Fibroblast of peridontal ligament (primary cell): ENCODE data around the gene SGMS1.
"Not testable (repeated sequence)": the region's sequence is repeated elsewhere in the genome, so short reads cannot be mapped to it uniquely, and the experiment has no call there.

Source experiments
- DNase-seq: peaks from one replicate; pipeline ENCODE4 v3.0.0-alpha.2; 2010; ENCODE audit errors: extremely low read depth

SGMS1 gene

GRCh38 chr10:50582046-50582445 lies 41.7 kb downstream of the SGMS1 start:
- no peak for DNase-seq

- DNase-seq, result no peak
These were observed 43.4 kb downstream of the SGMS1 start for GRCh38 chr10:50580262-50580891.

DNA sequence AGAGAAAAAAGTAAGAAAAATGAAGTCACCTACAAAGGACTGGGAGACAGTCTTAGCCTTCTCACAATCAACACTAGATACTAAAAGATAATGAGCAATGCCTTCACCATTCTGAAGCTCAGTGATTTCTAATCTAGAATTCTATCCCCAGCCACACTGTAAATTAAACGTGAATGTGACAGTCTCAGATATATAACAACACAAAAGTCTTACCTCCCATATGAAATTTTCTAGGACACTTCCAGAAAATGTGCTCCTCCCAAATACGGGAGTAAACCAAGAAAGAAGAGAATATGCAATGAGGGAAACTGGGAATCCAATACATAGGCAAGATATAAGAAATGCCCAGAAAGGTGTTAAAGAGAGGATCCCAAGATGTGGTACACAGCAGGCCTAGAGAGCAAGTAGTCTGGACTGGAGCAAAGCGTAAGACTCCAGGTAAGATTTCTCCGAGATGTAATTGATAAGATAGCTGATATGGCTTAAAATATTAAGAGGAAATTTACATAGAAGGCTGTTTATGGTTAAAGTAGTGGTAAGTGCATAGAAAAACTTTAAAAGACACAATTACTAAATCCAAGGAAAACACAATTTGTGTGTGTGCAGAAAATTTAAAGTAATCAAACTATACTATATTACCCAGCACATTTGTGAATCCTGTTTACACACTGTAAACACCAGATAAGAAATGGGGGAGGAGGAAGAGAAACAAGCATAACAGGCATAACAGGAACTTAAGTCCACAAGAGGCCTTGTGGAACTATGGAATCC lies 44.1 kb downstream of the SGMS1 start:
- DNase-seq, result no peak

- DNase-seq, result no peak
These were observed 44.8 kb downstream of the SGMS1 start for GRCh38 chr10:50578949-50579348.

DNA sequence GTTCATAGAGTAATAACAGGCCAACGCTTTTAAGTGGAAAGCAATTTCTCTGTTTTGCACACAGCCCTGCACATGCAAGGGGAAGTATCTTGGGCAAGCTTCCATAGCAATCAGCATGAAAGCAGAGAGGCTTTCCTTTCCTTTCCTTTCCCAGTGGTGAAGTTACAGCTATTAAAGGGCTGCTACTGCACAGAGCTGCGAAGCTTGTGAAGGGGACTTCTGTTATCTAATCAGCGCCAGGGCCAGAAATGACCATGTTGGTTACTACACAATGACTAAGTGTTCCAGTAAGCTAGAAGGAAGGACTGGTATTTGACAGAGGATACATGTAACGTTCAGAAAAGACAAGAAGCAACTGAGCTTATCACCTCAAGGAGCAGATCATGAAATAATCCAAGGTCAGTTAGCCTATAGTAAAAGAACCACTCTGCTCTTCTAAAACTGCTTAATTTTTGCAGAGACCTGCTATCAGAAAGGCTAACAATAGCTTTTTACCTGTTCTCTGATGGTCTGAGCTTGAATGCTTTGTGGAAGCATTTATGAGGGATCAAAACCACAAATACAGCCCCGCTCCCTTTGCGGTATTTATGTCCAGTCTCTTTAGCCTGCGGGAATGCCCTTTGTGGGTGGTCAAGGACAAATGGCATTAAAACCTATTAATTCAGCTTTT lies 45.9 kb downstream of the SGMS1 start:
- DNase-seq, result peak; percentile 63

GRCh38 chr10:50577010-50577409 lies 46.7 kb downstream of the SGMS1 start:
- DNase-seq, result no peak

DNA sequence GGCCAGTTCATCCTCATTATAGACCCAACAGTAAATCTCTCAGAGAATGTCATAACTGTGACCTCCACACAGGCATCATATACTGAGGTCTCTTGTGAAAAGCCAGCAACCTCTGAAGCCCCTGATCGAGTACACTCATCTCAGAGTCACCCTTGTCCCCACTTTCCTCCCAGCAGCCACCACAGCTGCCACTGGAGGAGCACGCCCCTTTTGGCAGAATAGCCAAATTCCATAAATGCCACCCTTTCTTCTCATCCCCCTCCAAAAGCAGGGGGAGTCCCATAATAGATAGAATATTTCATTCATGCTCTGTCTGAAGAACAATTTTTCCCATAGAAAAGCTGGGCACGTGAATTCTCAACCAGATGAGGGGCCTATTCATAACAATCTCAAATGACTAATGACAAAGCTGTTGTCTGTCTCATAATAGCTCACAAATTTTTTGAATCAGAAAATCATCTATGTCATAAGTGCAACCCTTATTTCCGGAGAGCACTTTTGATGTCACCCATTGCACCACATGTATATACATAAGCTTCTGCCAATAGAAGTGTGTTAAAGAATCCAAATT lies 47.4 kb downstream of the SGMS1 start:
- DNase-seq, result no peak

- DNase-seq, result peak; percentile 31
These were observed 48.1 kb downstream of the SGMS1 start for GRCh38 chr10:50575477-50576244.

DNA sequence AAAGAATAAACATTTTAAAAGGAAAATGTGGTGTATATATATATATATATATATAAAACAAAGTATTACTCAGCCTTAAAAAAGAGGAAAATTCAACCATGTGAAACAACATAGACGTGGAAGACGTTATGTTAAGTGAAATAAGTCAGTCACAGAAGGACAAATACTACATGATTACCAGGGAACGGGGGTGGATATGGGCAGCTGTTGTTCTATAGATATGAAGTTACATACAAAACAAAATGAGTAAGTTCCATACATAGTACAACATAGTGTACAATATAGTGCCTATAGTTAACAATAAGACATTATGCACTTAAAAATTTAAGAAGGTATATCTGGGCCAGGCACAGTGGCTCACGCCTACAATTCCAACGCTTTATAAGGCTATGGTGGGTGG lies 48.8 kb downstream of the SGMS1 start:
- DNase-seq, result no peak

GRCh38 chr10:50574305-50574704 lies 49.5 kb downstream of the SGMS1 start:
- DNase-seq, result no peak

DNA sequence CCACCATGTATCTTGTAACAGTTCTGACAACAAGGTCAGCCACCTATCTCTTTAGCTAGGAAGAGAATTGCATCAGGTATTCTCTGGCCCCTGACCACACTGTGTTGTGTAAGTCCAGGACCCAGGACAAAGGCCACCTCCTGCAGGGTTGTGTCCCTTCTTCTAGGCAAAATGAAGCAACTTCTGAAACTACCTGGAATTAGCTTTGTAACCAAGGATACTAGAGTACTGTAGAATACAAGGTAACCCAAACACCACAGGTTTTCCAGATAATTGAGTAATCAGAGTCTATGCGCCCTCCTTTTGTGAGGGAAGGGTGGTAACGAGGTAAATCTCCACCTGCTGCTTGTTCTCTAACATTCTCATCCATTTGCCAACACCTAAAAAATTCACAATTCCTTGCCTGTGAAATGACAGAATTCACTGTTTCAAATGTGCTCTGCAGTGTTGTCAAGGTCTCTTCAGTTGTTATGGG lies 51.7 kb downstream of the SGMS1 start:
- no peak for DNase-seq

DNA sequence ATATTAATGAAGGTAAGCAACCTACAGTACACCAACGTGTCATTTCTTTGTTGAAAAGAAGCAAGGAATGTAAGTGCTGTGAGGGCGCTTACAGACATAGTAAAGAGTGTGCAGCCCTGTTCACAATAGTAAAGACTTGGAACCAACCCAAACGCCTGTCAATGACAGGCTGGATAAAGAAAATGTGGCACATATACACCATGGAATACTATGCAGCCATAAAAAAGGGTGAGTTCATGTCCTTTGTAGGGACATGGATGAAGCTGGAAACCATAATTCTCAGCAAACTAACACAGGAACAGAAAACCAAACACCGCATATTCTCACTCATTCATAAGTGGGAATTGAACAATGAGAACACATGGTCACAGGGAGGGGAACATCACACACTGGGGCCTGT lies 55.0 kb downstream of the SGMS1 start:
- DNase-seq, result not testable (repeated sequence)

DNA sequence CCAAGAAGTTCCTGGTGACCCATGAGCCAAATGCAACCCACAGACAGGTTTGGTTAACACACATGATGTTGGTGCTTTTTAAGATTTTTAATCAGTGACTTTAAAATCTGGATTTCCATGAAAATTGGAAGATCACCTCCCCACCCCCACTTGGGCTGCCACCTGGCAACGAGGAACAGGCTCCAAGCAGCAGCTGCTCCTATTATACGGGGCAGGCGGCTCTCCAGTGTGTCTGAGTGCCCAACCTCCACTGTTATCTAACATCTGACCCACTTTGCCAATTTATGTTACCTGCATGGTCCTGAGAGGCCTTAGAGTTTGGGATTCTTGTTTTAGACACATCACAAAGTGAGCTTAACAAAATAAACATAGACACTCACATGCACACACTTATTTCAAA lies 56.4 kb downstream of the SGMS1 start:
- no peak for DNase-seq

GRCh38 chr10:50566150-50566549 lies 57.6 kb downstream of the SGMS1 start:
- DNase-seq, result no peak

GRCh38 chr10:50565301-50566083 lies 58.3 kb downstream of the SGMS1 start:
- DNase-seq, result no peak

- no peak for DNase-seq
These were observed 59.9 kb downstream of the SGMS1 start for GRCh38 chr10:50563906-50564305.

DNA sequence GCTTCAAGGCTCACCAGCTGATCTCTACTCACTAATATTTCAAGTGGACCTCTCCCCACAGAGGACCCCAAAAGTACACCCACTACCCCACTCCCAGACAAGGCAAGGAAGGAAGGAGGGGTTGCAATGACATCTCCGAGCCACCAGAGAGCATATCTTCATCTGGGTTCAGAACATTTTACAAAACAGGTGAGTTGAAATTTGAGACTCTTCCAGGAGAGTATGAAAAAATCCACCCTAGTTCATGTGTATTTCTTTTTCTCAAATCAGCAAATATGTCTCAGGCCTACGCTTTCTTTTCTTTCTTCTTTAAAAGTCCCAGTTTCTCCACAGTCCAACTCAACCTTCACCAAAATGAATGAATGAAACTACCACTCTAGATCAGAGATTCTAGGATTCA lies 61.9 kb downstream of the SGMS1 start:
- no peak for DNase-seq

- DNase-seq, result peak; percentile 100
These were observed 62.5 kb downstream of the SGMS1 start for GRCh38 chr10:50561266-50561665.

- no peak for DNase-seq
These were observed 63.4 kb downstream of the SGMS1 start for GRCh38 chr10:50560370-50560769.

DNA sequence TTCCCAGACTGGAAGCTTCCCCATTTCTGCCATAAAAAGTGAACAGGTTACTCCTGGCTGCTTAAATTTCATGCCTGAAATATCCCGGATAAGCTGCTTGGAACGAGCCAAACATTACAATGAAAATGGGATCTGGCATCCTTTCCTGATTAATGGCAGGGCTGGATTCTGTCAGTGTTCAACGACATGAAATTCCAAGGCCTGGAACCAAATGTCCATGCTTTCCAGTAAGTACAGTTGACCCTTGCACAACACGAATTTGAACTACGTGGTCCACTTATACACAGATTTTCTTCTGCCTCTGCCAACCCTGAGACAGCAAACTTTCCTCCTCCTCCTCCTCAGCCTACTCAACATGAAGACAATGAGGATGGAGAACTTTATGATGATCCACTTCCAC lies 65.4 kb downstream of the SGMS1 start:
- DNase-seq, result no peak

- no peak for DNase-seq
These were observed 66.5 kb downstream of the SGMS1 start for GRCh38 chr10:50557130-50557682.
